ENCODE data around the gene ABHD12. TPM values are rescaled to one million over a fixed set of nuclear protein-coding genes. Genes with fewer than 3 reads are reported as not detected.
A peak's percentile ranks its signal among the peaks of the same experiment; 100 is the strongest.

Gene ABHD12
- total and polyA plus RNA-seq, 2 experiments from 2014 or later: 69.5 to 187 TPM

- Histone ChIP-seq H3K9me2 (replicated peaks; ENCODE audit: insufficient read depth) (no peaks in the 10 kb centered on the region), H3K4me1 (ENCODE audit: insufficient read depth) (peaks cover 39% of the 10 kb centered on the region), H3K27ac (peak overlapping the region; percentile 86), H3K27me3 (no peaks in the 10 kb centered on the region), H3K36me3 (replicated peaks; ENCODE audit: insufficient read depth, low read depth) (peaks cover 3% of the 10 kb centered on the region), H3K4me3 (no peak overlapping the region), H3K79me2 (peaks cover 92% of the 10 kb centered on the region), H3K9me3 (ENCODE audit: low read depth) (no peaks in the 10 kb centered on the region), H2AFZ (no peak overlapping the region), H3K4me2 (peak overlapping the region; percentile 21), H4K20me1 (ENCODE audit: insufficient read depth, poor library complexity, severe bottlenecking) (no peaks in the 10 kb centered on the region)
- DNase-seq (ENCODE audit: low spot score): no peak
- TF ChIP-seq, protein P1, sequence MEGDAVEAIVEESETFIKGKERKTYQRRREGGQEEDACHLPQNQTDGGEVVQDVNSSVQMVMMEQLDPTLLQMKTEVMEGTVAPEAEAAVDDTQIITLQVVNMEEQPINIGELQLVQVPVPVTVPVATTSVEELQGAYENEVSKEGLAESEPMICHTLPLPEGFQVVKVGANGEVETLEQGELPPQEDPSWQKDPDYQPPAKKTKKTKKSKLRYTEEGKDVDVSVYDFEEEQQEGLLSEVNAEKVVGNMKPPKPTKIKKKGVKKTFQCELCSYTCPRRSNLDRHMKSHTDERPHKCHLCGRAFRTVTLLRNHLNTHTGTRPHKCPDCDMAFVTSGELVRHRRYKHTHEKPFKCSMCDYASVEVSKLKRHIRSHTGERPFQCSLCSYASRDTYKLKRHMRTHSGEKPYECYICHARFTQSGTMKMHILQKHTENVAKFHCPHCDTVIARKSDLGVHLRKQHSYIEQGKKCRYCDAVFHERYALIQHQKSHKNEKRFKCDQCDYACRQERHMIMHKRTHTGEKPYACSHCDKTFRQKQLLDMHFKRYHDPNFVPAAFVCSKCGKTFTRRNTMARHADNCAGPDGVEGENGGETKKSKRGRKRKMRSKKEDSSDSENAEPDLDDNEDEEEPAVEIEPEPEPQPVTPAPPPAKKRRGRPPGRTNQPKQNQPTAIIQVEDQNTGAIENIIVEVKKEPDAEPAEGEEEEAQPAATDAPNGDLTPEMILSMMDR (IDR thresholded peaks at IDR 0.05; ENCODE audit: poor library complexity): no peak
- TF ChIP-seq EZH2phosphoT487 (IDR thresholded peaks at IDR 0.05; ENCODE audit: low read depth, severe bottlenecking, unreplicated experiment): no peak
- no peak for TF ChIP-seq EZH2 (IDR thresholded peaks at IDR 0.05; ENCODE audit: borderline replicate concordance)
- 81% methylated on average over 9 of the region's 9 CpGs for WGBS (ENCODE audit: low lambda C conversion rate, missing lambda C conversion rate)
These were observed 48.6 kb downstream of the ABHD12 start for GRCh38 chr20:25341716-25342680.

DNA sequence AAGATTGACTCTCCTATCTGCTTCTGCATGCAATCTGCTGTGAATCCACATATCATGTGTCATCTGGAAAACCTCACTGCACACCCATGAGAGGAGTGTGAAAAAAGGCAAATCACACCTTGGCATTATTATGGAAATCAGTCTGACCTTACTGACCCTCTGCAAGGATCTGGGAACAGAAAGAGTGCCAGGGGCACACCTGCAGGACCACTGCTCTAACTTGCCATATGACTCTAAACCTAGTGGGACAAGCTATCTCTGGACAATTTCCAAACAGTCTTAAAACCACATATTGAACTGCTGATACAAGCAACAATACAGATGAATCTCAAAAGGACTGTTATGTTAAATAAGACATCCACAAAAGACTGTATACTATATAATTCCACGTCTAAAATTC is 50.3 kb downstream of the ABHD12 start:
- Histone ChIP-seq H3K4me3 (no peak overlapping the region), H3K27ac (peak overlapping the region; percentile 86), H3K4me1 (ENCODE audit: insufficient read depth) (peaks cover 39% of the 10 kb centered on the region), H3K36me3 (replicated peaks; ENCODE audit: insufficient read depth, low read depth) (peaks cover 3% of the 10 kb centered on the region), H3K79me2 (peaks cover 91% of the 10 kb centered on the region), H3K9me2 (replicated peaks; ENCODE audit: insufficient read depth) (no peaks in the 10 kb centered on the region), H3K9me3 (ENCODE audit: low read depth) (no peaks in the 10 kb centered on the region), H2AFZ (no peak overlapping the region), H3K4me2 (no peak overlapping the region), H4K20me1 (ENCODE audit: insufficient read depth, poor library complexity, severe bottlenecking) (no peaks in the 10 kb centered on the region), H3K27me3 (no peaks in the 10 kb centered on the region)
- WGBS (ENCODE audit: low lambda C conversion rate, missing lambda C conversion rate): 48% methylated on average over 1 of the region's 1 CpG
- no peak for DNase-seq (ENCODE audit: low spot score)
- TF ChIP-seq, protein P1 (IDR thresholded peaks at IDR 0.05; ENCODE audit: poor library complexity): no peak
- TF ChIP-seq EZH2 (IDR thresholded peaks at IDR 0.05; ENCODE audit: borderline replicate concordance) (no peak), EZH2phosphoT487 (IDR thresholded peaks at IDR 0.05; ENCODE audit: low read depth, severe bottlenecking, unreplicated experiment) (no peak)

- Histone ChIP-seq H3K9me3 (ENCODE audit: low read depth) (no peaks in the 10 kb centered on the region), H3K79me2 (peaks cover 83% of the 10 kb centered on the region), H3K4me3 (no peak overlapping the region), H3K4me1 (ENCODE audit: insufficient read depth) (peaks cover 39% of the 10 kb centered on the region), H3K27me3 (no peaks in the 10 kb centered on the region), H3K36me3 (replicated peaks; ENCODE audit: insufficient read depth, low read depth) (peaks cover 3% of the 10 kb centered on the region), H3K4me2 (peak overlapping the region; percentile 76), H3K27ac (peak overlapping the region; percentile 86), H3K9me2 (replicated peaks; ENCODE audit: insufficient read depth) (no peaks in the 10 kb centered on the region), H4K20me1 (ENCODE audit: insufficient read depth, poor library complexity, severe bottlenecking) (no peaks in the 10 kb centered on the region), H2AFZ (no peak overlapping the region)
- 64% methylated on average over 12 of the region's 12 CpGs for WGBS (ENCODE audit: low lambda C conversion rate, missing lambda C conversion rate)
- TF ChIP-seq, protein P1 (IDR thresholded peaks at IDR 0.05; ENCODE audit: poor library complexity): no peak
- no peak for TF ChIP-seq EZH2 (IDR thresholded peaks at IDR 0.05; ENCODE audit: borderline replicate concordance)
- TF ChIP-seq EZH2phosphoT487 (IDR thresholded peaks at IDR 0.05; ENCODE audit: low read depth, severe bottlenecking, unreplicated experiment): no peak
- peak; percentile 65 for DNase-seq (ENCODE audit: low spot score)
These were observed 51.0 kb downstream of the ABHD12 start for GRCh38 chr20:25339608-25340007.
